Activated CD4-positive, alpha-beta T cell treated with anti-CD3 and anti-CD28 coated beads, Interleukin-2, amount 50 U/mL, for 16 hours (primary cell): ENCODE results near the gene NEGR1.

Experiments used
- DNase-seq: peaks from one replicate; pipeline ENCODE4 v3.0.0-alpha.2; 2020

NEGR1 gene

GRCh38 chr1:71660411-71660810 is 621.9 kb downstream of the NEGR1 start:
- no peak for DNase-seq

DNA sequence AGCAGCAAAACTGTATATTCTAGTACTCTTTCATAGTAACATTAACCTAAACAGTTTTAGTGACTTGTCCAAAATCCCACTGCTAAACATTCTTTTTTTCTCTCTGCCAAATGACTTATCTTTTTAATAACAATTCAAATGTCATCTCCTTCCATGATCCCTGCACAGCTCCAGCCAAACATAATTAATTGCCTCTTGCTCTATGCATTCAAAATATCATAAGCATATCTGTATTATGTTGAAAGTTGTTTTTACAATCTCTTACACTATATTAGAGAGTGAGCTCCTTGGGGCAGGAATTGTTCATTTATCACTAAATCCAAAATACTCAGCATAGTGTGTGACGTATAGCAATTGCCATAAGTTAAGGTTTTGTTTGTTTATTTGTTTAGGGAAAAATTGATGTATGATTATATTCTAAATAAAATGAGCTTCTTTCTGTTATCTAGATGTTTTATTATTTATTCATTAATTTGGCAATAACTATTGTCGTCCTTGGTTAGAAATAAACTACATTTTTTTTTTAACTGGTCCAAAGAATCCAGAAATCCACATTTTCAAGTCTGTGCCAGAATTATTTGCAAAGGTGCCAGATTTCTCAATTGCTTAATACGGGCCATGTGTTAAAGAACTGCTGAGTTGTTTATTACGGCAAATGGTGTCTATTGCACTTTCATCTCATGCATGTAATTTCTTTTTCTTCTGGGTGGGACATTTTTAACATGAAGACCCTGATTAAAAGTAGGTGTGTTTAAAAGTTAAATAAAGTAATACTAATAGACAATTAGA is 624.3 kb downstream of the NEGR1 start:
- DNase-seq = no peak

DNA sequence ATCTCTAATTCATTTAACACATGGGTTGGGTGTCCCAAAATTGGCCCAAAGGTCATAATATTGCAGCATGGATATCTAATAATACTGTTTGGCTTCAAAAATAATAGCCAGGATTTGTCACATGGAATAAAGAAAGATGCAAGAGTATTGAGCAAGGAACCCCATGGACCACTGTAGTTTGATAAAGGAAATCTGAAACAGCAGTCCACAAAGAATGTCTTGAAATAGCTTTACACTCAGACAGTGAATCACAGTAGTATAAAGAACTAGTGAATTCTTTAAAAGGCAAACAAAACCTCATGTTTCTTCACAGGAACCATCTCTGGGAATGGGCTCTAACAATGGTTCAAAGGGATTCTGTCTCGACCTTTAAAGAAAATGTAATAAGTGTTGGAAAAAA is 625.4 kb downstream of the NEGR1 start:
- no peak for DNase-seq

GRCh38 chr1:71655604-71656003 is 626.7 kb downstream of the NEGR1 start:
- DNase-seq = no peak

DNA sequence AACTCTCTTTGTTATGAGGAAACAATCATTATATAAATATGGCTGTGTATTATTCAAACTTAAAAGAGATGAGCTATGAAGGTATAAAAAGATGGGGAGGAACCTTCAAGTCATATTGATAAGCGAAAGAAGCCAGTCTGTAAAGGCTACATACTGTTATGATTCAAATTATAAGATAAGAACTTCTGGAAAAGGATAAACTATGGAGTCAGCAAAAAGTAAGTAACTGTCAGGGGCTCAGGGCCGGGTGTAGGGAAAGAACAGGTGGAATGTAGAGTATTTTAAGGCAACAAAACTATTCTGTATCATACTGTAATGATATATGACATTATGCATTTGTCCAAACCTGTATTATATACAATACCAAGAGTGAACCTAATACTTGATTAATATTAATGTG is 628.4 kb downstream of the NEGR1 start:
- no peak for DNase-seq

GRCh38 chr1:71651214-71651613 is 631.1 kb downstream of the NEGR1 start:
- DNase-seq = no peak

DNA sequence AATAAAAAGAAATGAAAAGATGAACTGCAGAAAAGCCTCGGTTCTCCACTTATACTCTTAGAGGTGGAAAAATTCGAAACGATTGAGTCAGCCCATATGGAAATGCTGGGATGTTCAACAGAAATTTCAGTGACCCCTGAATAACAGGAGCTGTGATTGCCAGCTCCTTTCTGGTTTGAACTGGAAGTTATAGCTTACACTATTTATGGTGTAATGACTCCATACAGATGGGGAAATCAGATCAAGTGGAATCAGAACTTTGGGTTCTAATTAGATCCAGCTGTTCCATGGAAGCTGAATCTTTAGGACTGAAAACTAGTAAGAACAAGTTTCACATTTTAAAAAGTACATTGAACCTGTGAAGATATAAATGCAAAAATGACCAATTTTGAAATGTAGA is 632.2 kb downstream of the NEGR1 start:
- no peak for DNase-seq

- no peak for DNase-seq
Measured at GRCh38 chr1:71649608-71650007, 632.7 kb downstream of the NEGR1 start.

- no peak for DNase-seq
Measured at GRCh38 chr1:71647513-71648300, 634.6 kb downstream of the NEGR1 start.

DNA sequence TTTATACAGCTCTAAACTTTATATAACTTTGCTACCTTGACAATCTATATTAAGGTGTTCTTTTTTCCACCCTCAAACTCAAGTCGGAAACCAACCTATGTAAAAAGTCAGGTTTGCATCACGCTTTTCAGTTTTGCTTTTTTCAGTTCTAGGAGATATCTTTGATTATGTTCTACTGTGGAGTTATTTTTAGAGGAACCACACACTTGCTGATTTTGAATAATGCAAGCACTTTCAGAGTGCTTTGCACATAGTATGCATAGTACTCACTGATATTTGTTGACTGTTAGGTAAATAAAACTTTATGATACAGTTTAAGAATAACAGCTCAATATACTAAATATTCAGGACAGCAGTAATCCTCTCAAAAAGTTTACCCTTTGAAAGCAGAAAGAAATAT is 637.3 kb downstream of the NEGR1 start:
- no peak for DNase-seq

- DNase-seq = no peak
Measured at GRCh38 chr1:71641903-71642302, 640.4 kb downstream of the NEGR1 start.

- no peak for DNase-seq
Measured at GRCh38 chr1:71640998-71641397, 641.3 kb downstream of the NEGR1 start.

- no peak for DNase-seq
Measured at GRCh38 chr1:71640116-71640515, 642.2 kb downstream of the NEGR1 start.

DNA sequence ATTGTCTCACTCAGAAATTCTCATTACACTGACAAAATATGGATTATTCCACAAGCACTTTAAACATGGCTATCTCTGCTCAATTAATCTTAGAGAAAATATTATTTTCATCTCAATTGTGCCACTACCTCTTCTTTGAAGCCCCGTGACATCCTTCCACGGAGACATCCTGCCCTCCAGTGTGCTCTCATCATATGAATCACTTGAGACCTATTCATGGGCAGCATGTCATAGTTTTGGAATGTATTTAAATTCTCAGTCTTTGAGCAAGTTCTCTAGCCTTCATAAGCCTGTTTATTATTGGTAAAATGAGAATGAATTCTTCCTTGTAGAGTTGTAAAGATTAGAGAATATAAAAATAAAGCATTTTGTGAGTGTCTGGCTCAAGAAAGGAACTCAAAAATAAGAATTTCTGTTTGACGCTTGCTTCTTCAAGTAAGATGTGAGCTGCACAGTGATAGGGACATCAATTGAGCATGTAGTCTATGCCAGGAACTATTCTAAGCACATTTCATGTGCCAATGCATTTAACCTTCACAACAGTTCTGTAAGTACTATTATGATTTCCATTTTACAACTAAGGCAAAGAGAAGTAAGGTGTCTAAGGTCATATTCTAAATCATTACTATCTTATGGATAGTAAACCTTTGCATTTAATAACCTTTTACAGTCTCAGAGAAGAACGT is 644.1 kb downstream of the NEGR1 start:
- no peak for DNase-seq

GRCh38 chr1:71635568-71635967 is 646.8 kb downstream of the NEGR1 start:
- DNase-seq = no peak

- no peak for DNase-seq
Measured at GRCh38 chr1:71634159-71634558, 648.2 kb downstream of the NEGR1 start.

DNA sequence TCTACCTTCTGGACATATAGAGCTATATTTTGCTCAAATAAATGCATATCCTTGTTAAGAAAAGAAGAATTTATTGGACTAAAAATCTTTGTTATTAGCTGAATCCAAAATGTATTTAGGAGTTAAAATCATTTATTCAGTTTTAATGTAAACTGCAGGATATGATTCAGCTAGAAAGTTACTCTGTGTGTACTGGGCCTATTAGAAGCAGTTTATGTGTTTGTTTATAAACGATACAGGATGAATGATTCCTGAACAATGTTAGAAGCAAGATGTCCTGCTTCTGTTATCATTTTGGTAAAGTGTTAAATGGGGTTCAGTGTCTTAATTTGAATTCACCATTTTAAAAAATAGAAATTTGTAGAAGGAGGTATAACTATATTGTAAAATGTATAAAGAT is 652.3 kb downstream of the NEGR1 start:
- DNase-seq = no peak

- no peak for DNase-seq
Measured at GRCh38 chr1:71625004-71625403, 657.3 kb downstream of the NEGR1 start.

DNA sequence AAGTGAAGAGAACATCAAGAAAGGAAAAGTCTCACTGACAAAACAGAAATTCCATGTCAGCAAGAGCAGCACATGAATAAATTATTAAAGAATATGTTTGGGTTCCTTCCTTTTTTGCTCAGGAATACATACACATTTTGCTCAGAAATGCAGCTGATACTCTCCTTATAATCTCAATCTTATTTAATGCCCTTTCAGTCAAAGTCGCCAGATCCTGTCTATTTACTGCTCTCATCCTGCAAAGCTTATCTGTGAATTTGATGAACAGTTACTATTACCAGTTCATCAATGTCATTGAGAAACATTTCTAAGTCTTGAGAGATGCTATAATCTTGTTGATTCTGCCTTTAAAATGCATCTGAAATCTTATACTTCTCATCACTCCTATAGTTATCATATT is 658.5 kb downstream of the NEGR1 start:
- DNase-seq = no peak

DNA sequence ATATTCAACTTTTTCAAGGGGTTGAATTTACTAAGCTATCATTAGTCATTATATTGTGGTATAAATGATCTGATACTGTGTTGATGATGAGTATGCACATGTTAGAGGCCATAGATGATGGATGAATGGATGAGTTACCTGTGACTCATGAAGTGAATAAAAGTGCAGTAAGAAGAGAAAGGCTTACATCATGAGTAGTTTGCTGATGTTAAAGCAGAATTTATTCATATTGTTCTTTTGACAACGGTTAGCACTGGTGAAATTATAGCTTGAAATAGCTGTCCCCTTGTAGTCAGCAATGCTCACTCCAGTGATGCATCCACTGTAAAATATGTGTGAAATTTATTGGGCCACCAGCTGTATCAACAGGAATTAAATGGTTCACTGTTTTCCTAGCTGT is 660.6 kb downstream of the NEGR1 start:
- no peak for DNase-seq

DNA sequence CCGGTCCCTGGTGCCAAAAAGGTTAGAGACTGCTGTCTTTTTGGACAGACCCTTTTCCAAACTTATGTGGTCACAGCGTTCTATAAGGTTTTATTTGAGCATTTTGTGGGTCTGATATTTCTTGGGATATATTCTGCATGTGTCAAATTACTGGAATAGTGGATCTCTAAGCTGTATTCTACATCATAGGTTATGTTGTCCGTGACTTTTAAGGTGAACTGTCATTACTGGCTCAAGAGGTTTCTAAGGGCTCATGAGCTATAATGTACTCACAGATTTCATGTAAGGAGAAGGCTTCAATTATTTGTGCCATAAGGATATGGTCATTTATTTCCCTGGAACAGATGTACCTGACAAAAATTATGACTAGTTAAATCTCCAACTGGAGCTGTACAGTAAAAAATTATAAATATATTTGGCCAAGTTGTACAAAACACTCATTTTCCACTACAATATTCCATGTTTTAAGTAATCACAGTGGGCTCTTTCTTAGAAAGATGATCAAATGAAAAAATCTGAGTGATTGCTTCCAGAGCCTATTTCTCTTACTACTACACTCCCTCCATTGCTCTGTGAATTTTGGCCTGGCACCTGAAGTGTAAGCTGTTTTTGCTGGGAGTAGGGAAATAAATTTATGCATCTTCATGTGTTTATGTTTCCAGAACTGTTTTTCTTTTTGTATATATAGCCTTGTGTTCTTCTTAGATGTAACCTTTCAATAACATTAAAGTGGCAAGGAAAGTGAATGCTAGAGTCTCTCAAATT is 663.4 kb downstream of the NEGR1 start:
- no peak for DNase-seq

DNA sequence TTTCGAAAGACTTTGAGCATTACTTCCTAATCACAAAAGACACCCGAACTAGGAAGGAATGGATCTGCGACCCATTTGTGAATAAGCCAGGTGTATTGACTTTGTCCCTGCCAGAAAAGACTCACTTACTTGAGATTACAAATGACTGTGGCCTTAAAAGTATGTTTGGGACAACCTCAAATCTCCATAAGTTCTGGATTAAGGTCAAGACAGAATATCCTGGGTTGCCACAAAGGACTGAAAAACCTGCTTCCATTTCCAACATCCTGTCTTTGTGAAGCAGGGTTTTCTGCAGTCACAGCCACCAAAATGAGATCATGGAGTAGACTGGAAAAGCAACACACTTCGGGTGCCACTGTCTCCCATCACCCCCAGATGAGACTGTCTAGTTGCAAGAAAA is 664.1 kb downstream of the NEGR1 start:
- DNase-seq = no peak

- DNase-seq = no peak
Measured at GRCh38 chr1:71610476-71610875, 671.9 kb downstream of the NEGR1 start.
